HL-60 (cell line): Measurements from ENCODE around the gene IGSF23.
A peak's percentile ranks its signal among the peaks of the same experiment; 100 is the strongest.

ENCODE experiments used
- CTCF ChIP-seq: IDR thresholded peaks from one replicate; pipeline ENCODE4 v1.5.1; 2011; ENCODE audit warnings: low read length, control low read depth, inconsistent platforms; ENCODE audit not compliant: insufficient read depth
- GABPA ChIP-seq: IDR thresholded peaks from 2 replicates; pipeline ENCODE4 v1.6.1; 2012; ENCODE audit warnings: low read depth
- POLR2AphosphoS5 ChIP-seq: IDR thresholded peaks from 2 replicates; pipeline ENCODE4 v1.6.1; 2012; ENCODE audit warnings: low read depth
- REST ChIP-seq: IDR thresholded peaks from 2 replicates; pipeline ENCODE4 v1.6.1; 2012; ENCODE audit warnings: low read depth; ENCODE audit not compliant: insufficient replicate concordance
- SPI1 ChIP-seq: IDR thresholded peaks from 2 replicates; pipeline ENCODE4 v1.6.1; 2012; ENCODE audit warnings: low read depth, mild to moderate bottlenecking, borderline replicate concordance

- TF ChIP-seq POLR2AphosphoS5: 0 out of 2 replicates have a peak, but pooled peaks have one; percentile 33
- TF ChIP-seq CTCF: no peak
- TF ChIP-seq GABPA: no peak
- no peak for TF ChIP-seq REST
- TF ChIP-seq SPI1: peak; percentile 6; the same call in 1 of the 2 replicates
Observed at GRCh38 chr19:44666852-44667556, 53.6 kb downstream of the IGSF23 start.
